ENCODE results near the gene OAF.
"Not testable (repeated sequence)": the region's sequence is repeated elsewhere in the genome, so short reads cannot be mapped to it uniquely, and the experiment has no call there.

Gene OAF

GRCh38 chr11:120270386-120270785, 59.6 kb downstream of the OAF start:
- no peak for DNase-seq (ENCODE audit: low read depth, low spot score)

DNA sequence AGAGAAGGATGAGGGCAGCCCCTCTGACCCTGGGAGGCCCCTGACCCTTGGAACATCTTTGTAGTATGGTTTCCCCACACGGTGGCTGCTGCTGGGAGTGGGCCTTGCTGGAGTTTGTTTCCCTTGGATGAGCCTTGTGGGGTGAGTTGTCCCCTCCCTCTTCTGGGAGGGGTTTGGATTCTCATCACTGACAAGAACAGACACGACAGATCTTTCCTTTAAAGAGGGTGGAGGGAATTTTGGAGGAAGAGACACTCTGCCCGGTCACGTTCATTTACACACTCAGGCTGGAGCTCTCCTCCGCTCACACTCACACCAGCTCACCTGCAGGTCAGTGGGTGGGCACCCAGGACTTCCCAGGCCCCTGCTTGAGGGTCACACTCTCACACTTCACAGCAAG, 60.8 kb downstream of the OAF start:
- no peak for DNase-seq (ENCODE audit: low read depth, low spot score)

DNA sequence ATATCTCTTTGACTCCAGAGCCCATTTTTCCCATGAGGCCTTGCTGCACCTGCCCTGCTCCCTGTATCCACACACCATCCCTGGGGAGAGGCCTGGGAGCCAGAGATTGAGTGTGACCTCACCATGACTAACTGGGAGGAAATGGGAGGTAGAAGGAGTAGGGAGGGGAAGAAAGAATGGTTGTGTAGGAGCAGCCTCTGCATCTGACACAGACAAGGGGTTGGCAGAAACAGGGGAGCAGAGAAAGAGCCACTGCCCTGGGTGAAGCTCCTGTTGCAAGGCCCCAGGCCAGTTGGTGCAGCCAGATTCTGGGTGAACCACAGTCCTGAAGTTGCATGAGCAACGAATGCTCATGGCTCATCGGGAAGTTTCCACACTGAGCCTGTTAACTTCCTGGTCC, 61.5 kb downstream of the OAF start:
- DNase-seq (ENCODE audit: low read depth, low spot score): no peak

- DNase-seq (ENCODE audit: low read depth, low spot score): no peak
These were observed 62.6 kb downstream of the OAF start for GRCh38 chr11:120273432-120273831.

DNA sequence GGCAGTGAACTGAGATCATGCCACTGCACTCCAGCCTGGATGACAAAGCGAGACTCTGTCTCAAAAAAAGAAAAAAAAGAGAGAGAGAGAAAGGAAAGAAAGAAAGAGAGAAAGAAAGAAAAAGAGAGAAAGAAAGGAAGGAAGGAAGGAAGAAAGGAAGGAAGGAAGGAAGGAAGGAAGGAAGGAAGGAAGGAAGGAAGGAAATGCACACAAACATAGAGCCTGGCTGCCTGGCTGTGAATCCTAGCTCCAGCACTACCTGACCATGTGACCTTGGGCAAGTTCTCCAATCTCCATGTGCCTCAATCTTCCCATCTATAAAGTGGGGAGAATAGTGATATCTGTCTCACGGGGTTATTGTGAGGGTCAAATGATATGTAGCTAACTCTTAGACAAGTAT, 63.1 kb downstream of the OAF start:
- not testable (repeated sequence) for DNase-seq (ENCODE audit: low read depth, low spot score)

DNA sequence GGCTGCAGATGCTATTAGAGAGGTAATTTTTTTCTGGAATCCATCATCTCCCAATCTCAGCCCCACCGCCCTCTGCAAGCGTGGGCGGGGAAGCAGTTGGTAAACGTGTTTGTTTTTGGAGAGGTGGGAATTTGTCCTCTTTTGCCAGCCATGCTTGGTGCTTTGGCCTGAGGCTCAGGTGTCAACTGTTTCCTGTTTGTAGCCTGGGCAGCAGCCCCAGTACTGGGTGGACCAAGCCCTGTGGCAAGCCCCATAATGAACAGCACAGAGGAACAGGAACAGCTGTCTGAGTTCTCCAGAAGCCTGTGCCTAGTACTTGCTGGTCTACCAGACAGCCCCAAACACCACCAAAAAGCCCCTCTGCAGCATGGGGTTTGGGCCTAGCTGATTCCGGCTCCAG, 68.7 kb downstream of the OAF start:
- no peak for DNase-seq (ENCODE audit: low read depth, low spot score)

Data from astrocyte of the hippocampus (primary cell).